ENCODE measurements around the gene RNFT1. TPM values are rescaled to one million over a fixed set of nuclear protein-coding genes. Genes with fewer than 3 reads are reported as not detected.
"Not testable (repeated sequence)": the region's sequence is repeated elsewhere in the genome, so short reads cannot be mapped to it uniquely, and the experiment has no call there.

The RNFT1 gene
- total RNA-seq, 1 donor from 2014 or later = 10.3 TPM

DNA sequence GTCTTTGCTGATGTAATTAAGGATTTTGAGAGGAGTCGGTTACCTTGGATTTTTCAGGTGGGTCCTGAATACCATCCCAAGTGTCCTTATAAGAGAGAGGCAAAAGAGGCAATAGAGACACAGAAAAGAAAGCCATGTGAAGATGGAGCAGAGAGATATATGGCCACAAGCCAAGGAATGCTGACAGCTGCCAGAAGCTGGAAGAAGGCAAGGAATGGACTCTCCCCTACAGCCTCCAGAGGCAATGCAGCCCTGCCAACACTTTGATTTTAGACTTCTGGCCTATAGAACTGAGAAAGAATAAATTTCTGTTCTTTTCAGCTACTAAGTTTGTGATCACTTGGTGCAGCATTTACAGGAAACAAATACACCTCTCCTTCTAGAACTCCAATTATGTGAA is 8.2 kb upstream of the RNFT1 start:
- TF ChIP-seq, protein P1, sequence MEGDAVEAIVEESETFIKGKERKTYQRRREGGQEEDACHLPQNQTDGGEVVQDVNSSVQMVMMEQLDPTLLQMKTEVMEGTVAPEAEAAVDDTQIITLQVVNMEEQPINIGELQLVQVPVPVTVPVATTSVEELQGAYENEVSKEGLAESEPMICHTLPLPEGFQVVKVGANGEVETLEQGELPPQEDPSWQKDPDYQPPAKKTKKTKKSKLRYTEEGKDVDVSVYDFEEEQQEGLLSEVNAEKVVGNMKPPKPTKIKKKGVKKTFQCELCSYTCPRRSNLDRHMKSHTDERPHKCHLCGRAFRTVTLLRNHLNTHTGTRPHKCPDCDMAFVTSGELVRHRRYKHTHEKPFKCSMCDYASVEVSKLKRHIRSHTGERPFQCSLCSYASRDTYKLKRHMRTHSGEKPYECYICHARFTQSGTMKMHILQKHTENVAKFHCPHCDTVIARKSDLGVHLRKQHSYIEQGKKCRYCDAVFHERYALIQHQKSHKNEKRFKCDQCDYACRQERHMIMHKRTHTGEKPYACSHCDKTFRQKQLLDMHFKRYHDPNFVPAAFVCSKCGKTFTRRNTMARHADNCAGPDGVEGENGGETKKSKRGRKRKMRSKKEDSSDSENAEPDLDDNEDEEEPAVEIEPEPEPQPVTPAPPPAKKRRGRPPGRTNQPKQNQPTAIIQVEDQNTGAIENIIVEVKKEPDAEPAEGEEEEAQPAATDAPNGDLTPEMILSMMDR (IDR thresholded peaks at IDR 0.05; ENCODE audit: insufficient read depth, low read length, poor library complexity, severe bottlenecking) = no peak
- no peak overlapping the region for H3K4me3 ChIP-seq (ENCODE audit: low read depth, low read length)
- DNase-seq (ENCODE audit: low read depth) = no peak
- no peaks in the 10 kb centered on the region for H3K27me3 ChIP-seq (ENCODE audit: control insufficient read depth, insufficient read depth, low read length)
- H3K36me3 ChIP-seq (ENCODE audit: control insufficient read depth, insufficient read depth, low read length) = no peaks in the 10 kb centered on the region

DNA sequence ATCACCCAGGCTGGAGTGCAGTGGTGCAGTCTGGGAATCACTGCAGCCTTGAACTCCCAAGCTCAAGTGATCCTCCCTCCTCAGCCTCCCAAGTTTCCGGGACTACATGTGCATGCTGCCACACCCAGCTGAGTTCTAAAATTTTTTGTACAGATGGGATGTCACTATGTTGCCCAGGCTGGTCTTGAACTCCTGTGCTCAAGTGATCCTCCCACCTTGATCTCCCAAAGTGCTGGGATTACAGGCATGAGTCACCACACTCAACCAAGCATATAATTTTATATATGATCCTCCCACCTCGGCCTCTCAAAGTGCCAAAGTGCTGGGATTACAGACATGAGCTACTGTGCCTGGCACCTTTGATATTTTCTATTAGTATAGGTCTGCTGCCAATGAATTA is 7.2 kb upstream of the RNFT1 start:
- H3K36me3 ChIP-seq (ENCODE audit: control insufficient read depth, insufficient read depth, low read length); DNase-seq (ENCODE audit: low read depth); H3K4me3 ChIP-seq (ENCODE audit: low read depth, low read length); H3K27me3 ChIP-seq (ENCODE audit: control insufficient read depth, insufficient read depth, low read length): not testable (repeated sequence)

DNA sequence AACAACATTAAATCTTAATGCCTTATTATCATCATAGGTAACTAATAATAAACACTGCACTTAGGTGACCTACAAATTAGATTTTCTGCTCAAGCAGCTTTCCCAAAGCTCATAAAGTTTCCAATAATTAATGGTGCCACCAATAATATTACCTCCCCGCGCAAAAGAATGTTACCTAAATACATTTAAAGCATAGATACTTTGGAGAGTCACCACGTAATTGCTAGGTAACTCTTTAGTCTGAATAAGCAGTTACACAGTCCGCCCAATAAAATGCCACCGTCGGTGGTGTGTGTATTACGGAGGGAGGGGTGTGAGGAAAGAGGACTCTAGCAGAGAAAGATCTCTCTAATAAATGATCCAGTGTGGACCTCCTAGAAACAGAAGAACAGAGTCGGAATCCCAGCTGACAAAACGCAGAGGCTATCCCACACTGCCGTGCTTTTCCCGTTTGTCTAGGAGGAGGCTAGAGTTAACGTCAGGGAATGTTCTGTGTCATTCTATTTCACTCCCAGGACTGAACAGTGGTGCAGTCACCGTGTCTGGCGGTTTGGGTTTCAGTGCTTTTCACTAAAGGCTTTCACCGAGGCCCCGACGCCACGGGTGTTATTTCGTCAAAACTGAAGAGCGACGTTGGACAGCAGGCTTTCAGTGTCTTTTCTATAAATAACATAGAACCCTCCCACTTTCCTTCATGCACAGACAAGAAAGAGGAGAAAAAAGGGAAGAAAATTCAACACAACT is 630 bp downstream of the RNFT1 start:
- Histone ChIP-seq H3K27me3 (ENCODE audit: control insufficient read depth, insufficient read depth, low read length) (no peaks in the 10 kb centered on the region), H3K4me3 (ENCODE audit: low read depth, low read length) (peak overlapping the region; percentile 97), H3K36me3 (ENCODE audit: control insufficient read depth, insufficient read depth, low read length) (no peaks in the 10 kb centered on the region)
- TF ChIP-seq, protein P1 (IDR thresholded peaks at IDR 0.05; ENCODE audit: insufficient read depth, low read length, poor library complexity, severe bottlenecking) = no peak
- peak; percentile 21 for DNase-seq (ENCODE audit: low read depth)

DNA sequence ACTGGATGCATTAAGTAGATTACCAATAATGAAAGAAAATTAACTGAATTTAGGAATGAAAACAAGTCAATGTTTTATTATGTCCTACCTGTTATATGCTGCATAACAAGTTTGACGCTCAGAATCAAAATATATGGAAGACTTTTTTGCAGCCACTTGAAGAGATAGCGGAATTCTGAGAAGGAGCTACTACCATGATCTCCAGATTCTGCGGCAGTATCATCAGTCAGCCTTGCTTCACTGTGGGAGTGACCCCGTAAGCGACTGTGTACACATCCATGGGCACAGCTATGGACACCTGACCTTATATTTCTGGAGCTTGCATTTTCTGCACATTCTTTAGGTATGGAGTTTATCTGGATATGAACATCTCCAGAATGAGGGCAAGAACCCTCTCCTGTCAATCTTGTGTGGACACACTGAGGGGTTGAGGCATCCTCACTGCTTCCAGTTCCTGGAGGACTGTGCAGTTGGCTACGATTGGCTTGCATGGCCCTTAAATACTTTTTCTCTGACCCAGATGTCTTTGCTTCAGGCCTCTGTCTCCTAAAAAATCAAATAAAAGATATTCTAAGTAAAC is 1.7 kb downstream of the RNFT1 start:
- no peaks in the 10 kb centered on the region for H3K36me3 ChIP-seq (ENCODE audit: control insufficient read depth, insufficient read depth, low read length)
- no peak for DNase-seq (ENCODE audit: low read depth)
- no peak overlapping the region for H3K4me3 ChIP-seq (ENCODE audit: low read depth, low read length)
- no peaks in the 10 kb centered on the region for H3K27me3 ChIP-seq (ENCODE audit: control insufficient read depth, insufficient read depth, low read length)
- TF ChIP-seq, protein P1 (IDR thresholded peaks at IDR 0.05; ENCODE audit: insufficient read depth, low read length, poor library complexity, severe bottlenecking) = no peak

DNA sequence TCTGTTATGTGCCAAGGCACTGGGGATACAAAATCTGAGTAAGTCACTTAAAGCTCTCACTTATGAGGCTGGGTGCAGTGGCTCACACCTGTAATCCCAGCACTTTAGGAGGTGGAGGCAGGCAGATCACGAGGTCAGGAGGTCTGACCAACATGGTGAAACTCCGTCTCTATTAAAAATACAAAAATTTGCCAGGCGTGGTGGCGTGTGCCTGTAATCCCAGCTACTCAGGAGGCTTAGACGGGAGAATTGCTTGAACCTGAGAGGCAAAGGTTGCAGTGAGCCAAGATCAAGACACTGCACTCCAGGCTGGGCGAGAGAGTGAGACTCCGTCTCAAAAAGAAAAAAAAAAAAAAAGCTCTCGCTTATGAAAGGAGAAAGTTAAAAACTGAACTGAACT is 5.0 kb downstream of the RNFT1 start:
- not testable (repeated sequence) for DNase-seq (ENCODE audit: low read depth)

DNA sequence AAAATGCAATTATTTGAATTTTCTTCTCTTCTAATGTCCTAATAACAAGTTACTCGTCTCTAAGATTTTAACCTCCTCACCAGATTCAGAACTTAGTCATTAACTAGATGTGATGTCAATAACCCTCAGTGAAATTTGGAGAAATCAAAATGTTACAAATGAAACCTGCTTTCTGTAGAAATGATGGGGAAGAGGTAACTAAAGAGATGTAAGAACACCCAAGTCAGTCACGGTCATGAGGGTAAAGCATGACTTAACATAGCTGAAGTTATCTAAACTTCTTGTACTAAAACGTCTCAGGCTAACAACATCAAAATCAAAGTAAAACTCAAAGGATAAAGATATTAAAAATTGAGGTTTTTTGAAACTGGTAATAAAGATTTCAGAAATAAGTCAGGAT is 9.7 kb downstream of the RNFT1 start:
- Histone ChIP-seq H3K4me3 (ENCODE audit: low read depth, low read length) (no peak overlapping the region), H3K36me3 (ENCODE audit: control insufficient read depth, insufficient read depth, low read length) (no peaks in the 10 kb centered on the region), H3K27me3 (ENCODE audit: control insufficient read depth, insufficient read depth, low read length) (no peaks in the 10 kb centered on the region)
- DNase-seq (ENCODE audit: low read depth) = no peak
- TF ChIP-seq, protein P1 (IDR thresholded peaks at IDR 0.05; ENCODE audit: insufficient read depth, low read length, poor library complexity, severe bottlenecking) = no peak

More for the DNA sequence above, 5.0 kb downstream of the RNFT1 start:
- not testable (repeated sequence) for H3K4me3 ChIP-seq (ENCODE audit: low read depth, low read length); H3K27me3 ChIP-seq (ENCODE audit: control insufficient read depth, insufficient read depth, low read length); H3K36me3 ChIP-seq (ENCODE audit: control insufficient read depth, insufficient read depth, low read length)

DNA sequence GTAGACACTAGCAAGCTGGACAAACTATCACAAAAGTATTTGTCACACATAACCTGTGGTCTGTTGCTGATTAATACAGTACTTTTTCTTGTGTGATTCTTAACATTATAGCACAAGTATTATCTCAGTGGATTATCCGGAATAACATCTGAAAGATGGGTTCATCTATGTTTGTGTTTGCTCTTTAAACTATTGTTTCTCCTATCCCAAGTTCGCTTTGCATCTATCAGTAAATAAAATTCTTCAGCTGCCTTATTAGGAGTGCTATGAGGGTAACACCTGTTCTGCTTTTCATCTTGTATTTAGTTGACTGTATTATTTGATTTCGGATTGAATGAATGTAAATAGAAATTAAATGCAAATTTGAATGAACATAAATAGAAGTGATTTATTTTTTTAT is 14.5 kb downstream of the RNFT1 start:
- Histone ChIP-seq H3K36me3 (ENCODE audit: control insufficient read depth, insufficient read depth, low read length) (no peaks in the 10 kb centered on the region), H3K27me3 (ENCODE audit: control insufficient read depth, insufficient read depth, low read length) (no peaks in the 10 kb centered on the region), H3K4me3 (ENCODE audit: low read depth, low read length) (no peak overlapping the region)
- no peak for DNase-seq (ENCODE audit: low read depth)
- TF ChIP-seq, protein P1 (IDR thresholded peaks at IDR 0.05; ENCODE audit: insufficient read depth, low read length, poor library complexity, severe bottlenecking) = no peak

DNA sequence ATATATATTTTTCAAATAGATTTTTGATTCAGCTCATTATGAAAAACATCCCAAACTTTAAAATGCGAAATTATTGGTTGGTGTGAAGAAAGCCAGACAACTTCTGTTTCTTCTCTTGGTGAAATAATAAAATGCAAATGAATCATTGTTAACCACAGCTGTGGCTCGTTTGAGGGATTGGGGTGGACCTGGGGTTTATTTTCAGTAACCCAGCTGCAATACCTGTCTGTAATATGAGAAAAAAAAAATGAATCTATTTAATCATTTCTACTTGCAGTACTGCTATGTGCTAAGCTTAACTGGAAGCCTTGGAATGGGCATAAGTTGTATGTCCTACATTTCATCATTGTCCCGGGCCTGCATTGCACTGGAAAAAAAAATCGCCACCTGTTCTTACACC is 17.2 kb downstream of the RNFT1 start:
- not testable (repeated sequence) for H3K4me3 ChIP-seq (ENCODE audit: low read depth, low read length); DNase-seq (ENCODE audit: low read depth); H3K36me3 ChIP-seq (ENCODE audit: control insufficient read depth, insufficient read depth, low read length); H3K27me3 ChIP-seq (ENCODE audit: control insufficient read depth, insufficient read depth, low read length)

DNA sequence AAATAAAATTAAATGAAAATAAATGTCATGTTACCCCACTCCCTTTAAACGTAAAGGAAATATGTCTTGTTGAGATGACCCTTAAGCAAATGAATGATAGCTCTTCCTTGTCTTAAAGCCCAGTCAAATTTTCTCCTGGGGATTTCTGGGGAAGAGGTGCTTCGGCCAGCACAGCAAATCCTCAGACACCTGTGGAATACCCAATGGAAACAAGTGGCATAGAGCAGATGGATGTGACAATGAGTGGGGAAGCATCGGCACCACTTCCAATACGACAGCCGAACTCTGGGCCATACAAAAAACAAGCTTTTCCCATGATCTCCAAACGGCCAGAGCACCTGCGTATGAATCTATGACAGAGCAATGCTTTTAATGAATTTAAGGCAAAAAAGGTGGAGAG is 18.1 kb downstream of the RNFT1 start:
- not testable (repeated sequence) for H3K4me3 ChIP-seq (ENCODE audit: low read depth, low read length); H3K36me3 ChIP-seq (ENCODE audit: control insufficient read depth, insufficient read depth, low read length); H3K27me3 ChIP-seq (ENCODE audit: control insufficient read depth, insufficient read depth, low read length); DNase-seq (ENCODE audit: low read depth)
